GM12878 (cell line): Measurements from ENCODE around the gene MAGEA1. TPM values are rescaled to one million over a fixed set of nuclear protein-coding genes. Genes with fewer than 3 reads are reported as not detected.

Experiments
- ATAC-seq: fragments of 200-7000 bp; cut with Tn5 transposase; 3 replicates; pipeline ENCODE4 v1.9.1; 2020; ENCODE audit warnings: mild to moderate bottlenecking, moderate library complexity
- BruUV-seq: library from RNA; stranded (reverse); fragments of 400-500 nt; replicated peaks from 2 replicates; lab custom pipeline; 2021; lab: Mats Ljungman, UMichigan
- CTCF ChIA-PET: fragments of 300-600 bp; sonication (Branson Sonifier 250); formaldehyde crosslinking; extraction: SDS; loops from one replicate; lab custom pipeline; 2021; ENCODE audit warnings: inconsistent platforms; lab: Yijun Ruan, JAX
- POLR2A ChIA-PET: fragments of 350-600 bp; formaldehyde crosslinking; extraction: SDS; loops from one replicate; lab custom pipeline; 2021; ENCODE audit warnings: inconsistent platforms; lab: Charles Lee
- RAD21 ChIA-PET: fragments of 300-600 bp; sonication (Branson Sonifier 250); formaldehyde crosslinking; loops from one replicate; lab custom pipeline; 2023; ENCODE audit warnings: antibody characterized with exemption; ENCODE audit not compliant: unreplicated experiment; lab: Charles Lee
- SMC1A ChIA-PET: fragments of 300-600 bp; sonication (Branson Sonifier 250); formaldehyde crosslinking; loops from one replicate; lab custom pipeline; 2023; ENCODE audit not compliant: unreplicated experiment, uncharacterized antibody; lab: Charles Lee
- DNase-seq: peaks from one replicate; pipeline ENCODE4 v3.0.0-alpha.2; 2011; ENCODE audit warnings: low read depth, low spot score
- FAIRE-seq: peaks from 3 replicates; lab custom pipeline; 2011; peaks lifted over from hg19 to GRCh38; lab: Jason Lieb, UNC
- H2AFZ ChIP-seq: 2 replicates; pipeline ENCODE4 v1.6.0; 2011; ENCODE audit warnings: low read depth, low read length, control low read depth; ENCODE audit not compliant: control insufficient read depth
- H3K27ac ChIP-seq: 2 replicates; pipeline ENCODE4 v1.5.1; 2011; ENCODE audit warnings: control low read depth; ENCODE audit not compliant: control insufficient read depth, insufficient read depth
- H3K27me3 ChIP-seq, 2 experiments: replicated peaks in 1 of 2; 2 replicates each; pipeline versions ENCODE4 v1.6.0 to v1.6.1; 2011; ENCODE audit warnings: low read length in 1 of 2; ENCODE audit not compliant: control insufficient read depth in 2 of 2, insufficient read depth in 2 of 2
- H3K36me3 ChIP-seq, 2 experiments: 2 replicates each; pipeline ENCODE4 v1.5.1; 2011; ENCODE audit warnings: low read length in 1 of 2; ENCODE audit not compliant: control insufficient read depth in 2 of 2, insufficient read depth in 2 of 2
- H3K4me1 ChIP-seq: 2 replicates; pipeline ENCODE4 v1.6.1; 2011; ENCODE audit warnings: mild to moderate bottlenecking, low read length, moderate library complexity, mixed read lengths; ENCODE audit not compliant: control insufficient read depth, insufficient read depth
- H3K4me2 ChIP-seq: 2 replicates; pipeline ENCODE4 v1.6.0; 2011; ENCODE audit warnings: control low read depth; ENCODE audit not compliant: control insufficient read depth, insufficient read depth
- H3K4me3 ChIP-seq: fragments of 200-600 bp; sonication (generic); 2 replicates; pipeline ENCODE4 v1.5.1; 2016
- H3K79me2 ChIP-seq: 2 replicates; pipeline ENCODE4 v1.6.0; 2011; ENCODE audit warnings: low read length; ENCODE audit not compliant: control insufficient read depth, insufficient read depth
- H3K9ac ChIP-seq: 2 replicates; pipeline ENCODE4 v1.8.0; 2011; ENCODE audit warnings: low read length, control low read depth, mixed read lengths; ENCODE audit not compliant: control insufficient read depth, insufficient read depth
- H3K9me3 ChIP-seq: replicated peaks from 3 replicates; pipeline ENCODE4 v1.5.1; 2011; ENCODE audit warnings: mild to moderate bottlenecking, low read length; ENCODE audit not compliant: control insufficient read depth, insufficient read depth
- H4K20me1 ChIP-seq: 2 replicates; pipeline ENCODE4 v1.6.0; 2011; ENCODE audit not compliant: control insufficient read depth, insufficient read depth
- ATF7 ChIP-seq: fragments of 450-650 bp; IDR thresholded peaks from 2 replicates; pipeline ENCODE4 v1.6.1; 2016; ENCODE audit warnings: low read depth, mild to moderate bottlenecking
- BMI1 ChIP-seq: fragments of 450-650 bp; IDR thresholded peaks from 2 replicates; pipeline ENCODE4 v1.6.1; 2016; ENCODE audit warnings: mild to moderate bottlenecking, moderate library complexity, borderline replicate concordance
- FOS ChIP-seq: IDR thresholded peaks from 3 replicates; pipeline ENCODE4 v1.6.1; 2011; ENCODE audit warnings: borderline replicate concordance; ENCODE audit not compliant: insufficient read length; ENCODE audit errors: extremely low read depth
- FOXK2 ChIP-seq: fragments of 450-650 bp; IDR thresholded peaks from 2 replicates; pipeline ENCODE4 v1.6.1; 2017; ENCODE audit warnings: mild to moderate bottlenecking, moderate library complexity
- HSF1 ChIP-seq: fragments of 150-350 bp; IDR thresholded peaks from 2 replicates; pipeline ENCODE4 v1.6.1; 2014; ENCODE audit warnings: mild to moderate bottlenecking, low read depth, low read length
- LARP7 ChIP-seq: fragments of 450-650 bp; IDR thresholded peaks from 2 replicates; pipeline ENCODE4 v1.6.1; 2017; ENCODE audit warnings: mild to moderate bottlenecking
- MEF2B ChIP-seq: fragments of 450-650 bp; IDR thresholded peaks from 2 replicates; pipeline ENCODE4 v1.6.1; 2018; ENCODE audit warnings: mild to moderate bottlenecking, moderate library complexity; ENCODE audit not compliant: partially characterized antibody, poor library complexity, severe bottlenecking
- NBN ChIP-seq: fragments of 450-650 bp; IDR thresholded peaks from 2 replicates; pipeline ENCODE4 v1.6.1; 2016
- RAD51 ChIP-seq: fragments of 450-650 bp; IDR thresholded peaks from 2 replicates; pipeline ENCODE4 v1.6.1; 2016; ENCODE audit warnings: moderate library complexity, mild to moderate bottlenecking, inconsistent platforms
- SUPT20H ChIP-seq: IDR thresholded peaks from 2 replicates; pipeline ENCODE4 v1.6.1; 2011; ENCODE audit warnings: low read depth, mild to moderate bottlenecking, low read length, moderate library complexity, borderline replicate concordance; ENCODE audit not compliant: control insufficient read depth
- TAF1 ChIP-seq: IDR thresholded peaks from 2 replicates; pipeline ENCODE4 v1.6.1; 2011; ENCODE audit warnings: mild to moderate bottlenecking, low read depth, low read length, borderline replicate concordance
- WGBS: methylation state at CpG from one replicate; pipeline ENCODE4 v1.1.6; 2016; ENCODE audit warnings: low lambda C conversion rate; ENCODE audit not compliant: insufficient replicate concordance, insufficient coverage; ENCODE audit errors: missing lambda C conversion rate; 5-methylcytosine and 5-hydroxymethylcytosine counted together
- in situ Hi-C: fragments of 300-500 bp; cut with MboI; formaldehyde crosslinking; loops from 9 replicates; pipeline ENCODE4 v1.14.3; 2018; ENCODE audit warnings: mixed read lengths
- intact Hi-C: fragments of 100-400 bp; cut with micrococcal nuclease; formaldehyde crosslinking; loops from one replicate; pipeline ENCODE4 v1.14.2; 2022; ENCODE audit not compliant: unreplicated experiment
- polyA plus RNA-seq, 11 experiments: library from polyadenylated mRNA; depleted of rRNA in 4 of 11; unstranded in 6 of 11; stranded (reverse) in 5 of 11; fragments of >200 nt; fragmentation: Nextera tagmentation in 4 of 11; fragmentation: Illumina TruSeq in 1 of 11; extraction: Ambion mirVana in 4 of 11; extraction: Trizol in 1 of 11; gene quantifications; 1 replicate in 1 of 11; 2 replicates in 10 of 11; pipeline versions ENCODE4 v1.2.1 to v1.2.3, GENCODE V29; 2011 to 2016; ENCODE audit warnings: inconsistent platforms in 2 of 11, missing spikeins in 2 of 11, low read depth in 1 of 11
- total RNA-seq, 4 experiments: library from RNA; depleted of rRNA in 3 of 4; stranded (reverse); fragments of >200 nt in 3 of 4; fragmentation: Illumina TruSeq in 1 of 4; extraction: Trizol in 1 of 4; gene quantifications; 2 replicates each; pipeline versions ENCODE4 v1.2.1 to v1.2.3, GENCODE V29; 2013 to 2021
- TF ChIP-seq, protein P1 (sequence below): IDR thresholded peaks from 2 replicates; pipeline ENCODE4 v1.6.1; 2012; ENCODE audit warnings: low read depth, low read length, improper control_type of control experiment
- TF ChIP-seq, protein P2 (sequence below): IDR thresholded peaks from 2 replicates; pipeline ENCODE4 v1.6.1; 2012; ENCODE audit warnings: low read depth, low read length, improper control_type of control experiment

MAGEA1 gene
- total and polyA plus RNA-seq, 10 of the 15 experiments (the other 5 are each of a cell fraction or from before 2014, with no cell fraction given) = 0.31 TPM; not detected in 9

DNA sequence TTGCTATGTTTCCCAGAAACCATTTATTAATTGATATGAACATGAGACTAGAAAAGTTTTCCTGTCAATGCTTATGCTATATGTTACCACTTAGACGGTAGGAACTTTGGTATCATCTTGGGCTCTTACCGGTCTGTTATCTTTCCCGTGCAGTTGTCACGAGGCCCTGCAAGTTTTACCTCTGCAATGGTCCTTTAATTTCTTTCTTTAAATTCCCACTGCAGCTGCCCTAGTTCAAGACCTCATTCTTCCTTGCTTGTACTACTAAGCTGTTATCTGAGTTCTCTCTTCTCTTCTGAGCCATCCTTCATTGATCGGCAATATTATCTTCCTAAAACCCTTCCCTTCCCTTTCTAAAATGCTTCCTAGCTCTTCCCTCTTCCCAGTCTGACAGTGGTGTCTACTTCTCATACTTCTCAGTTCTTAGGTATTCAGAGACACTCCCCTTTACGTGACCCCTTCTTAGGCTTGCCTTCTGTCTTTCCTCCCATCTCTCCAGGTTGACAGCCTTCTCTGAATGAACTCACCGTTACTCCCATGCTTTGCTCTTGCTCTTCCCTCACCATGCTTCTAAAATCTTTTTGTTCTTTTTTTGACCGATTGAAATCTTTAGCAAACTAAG lies 27.5 kb downstream of the MAGEA1 start:
- in situ Hi-C loops = no loop called here
- Histone ChIP-seq H3K9ac (no peak overlapping the region), H3K79me2 (no peaks in the 10 kb centered on the region), H3K27ac (no peak overlapping the region), H2AFZ (no peak overlapping the region), H3K27me3 (peaks cover 0 to 2% of the 10 kb centered on the region in 2 experiments; a peak in 1 of 4 replicates), H3K36me3 (no peaks in the 10 kb centered on the region), H3K4me1 (no peaks in the 10 kb centered on the region), H4K20me1 (no peaks in the 10 kb centered on the region), H3K9me3 (no peaks in the 10 kb centered on the region; the same call in 2 of the 3 replicates), H3K4me3 (no peak overlapping the region), H3K4me2 (no peak overlapping the region)
- DNase-seq (no peak), FAIRE-seq (no peak), ATAC-seq (no peak)
- POLR2A ChIA-PET = no interaction called here
- SMC1A ChIA-PET = no interaction called here
- 68% methylated on average over 8 of the region's 8 CpGs for WGBS
- intact Hi-C loops = no loop called here
- TF ChIP-seq FOS (no peak), TAF1 (no peak), BMI1 (no peak), MEF2B (no peak), NBN (no peak), FOXK2 (no peak), RAD51 (no peak), ATF7 (no peak), SUPT20H (no peak), HSF1 (no peak), LARP7 (no peak)
- TF ChIP-seq, protein P1, sequence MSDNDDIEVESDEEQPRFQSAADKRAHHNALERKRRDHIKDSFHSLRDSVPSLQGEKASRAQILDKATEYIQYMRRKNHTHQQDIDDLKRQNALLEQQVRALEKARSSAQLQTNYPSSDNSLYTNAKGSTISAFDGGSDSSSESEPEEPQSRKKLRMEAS = no peak
- TF ChIP-seq, protein P2, sequence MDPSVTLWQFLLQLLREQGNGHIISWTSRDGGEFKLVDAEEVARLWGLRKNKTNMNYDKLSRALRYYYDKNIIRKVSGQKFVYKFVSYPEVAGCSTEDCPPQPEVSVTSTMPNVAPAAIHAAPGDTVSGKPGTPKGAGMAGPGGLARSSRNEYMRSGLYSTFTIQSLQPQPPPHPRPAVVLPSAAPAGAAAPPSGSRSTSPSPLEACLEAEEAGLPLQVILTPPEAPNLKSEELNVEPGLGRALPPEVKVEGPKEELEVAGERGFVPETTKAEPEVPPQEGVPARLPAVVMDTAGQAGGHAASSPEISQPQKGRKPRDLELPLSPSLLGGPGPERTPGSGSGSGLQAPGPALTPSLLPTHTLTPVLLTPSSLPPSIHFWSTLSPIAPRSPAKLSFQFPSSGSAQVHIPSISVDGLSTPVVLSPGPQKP = no peak
- CTCF ChIA-PET = no interaction called here
- RAD21 ChIA-PET = no interaction called here
- BruUV-seq = no TSS peak
